Lower leg skin (tissue), 3 donors: ENCODE results near the gene PYM1.

Experiments used
- CTCF ChIP-seq, 3 donors: fragments of 450-650 bp; IDR thresholded peaks; one replicate each; pipeline ENCODE4 v1.5.1; 2016; ENCODE audit warnings: antibody characterized with exemption in 3 of 3, mild to moderate bottlenecking in 3 of 3, moderate library complexity in 2 of 3
- POLR2A ChIP-seq, 2 donors: fragments of 450-650 bp; IDR thresholded peaks; one replicate each; pipeline ENCODE4 v1.6.1; 2016 to 2017; ENCODE audit warnings: antibody characterized with exemption in 2 of 2, mild to moderate bottlenecking in 1 of 2, moderate library complexity in 1 of 2

DNA sequence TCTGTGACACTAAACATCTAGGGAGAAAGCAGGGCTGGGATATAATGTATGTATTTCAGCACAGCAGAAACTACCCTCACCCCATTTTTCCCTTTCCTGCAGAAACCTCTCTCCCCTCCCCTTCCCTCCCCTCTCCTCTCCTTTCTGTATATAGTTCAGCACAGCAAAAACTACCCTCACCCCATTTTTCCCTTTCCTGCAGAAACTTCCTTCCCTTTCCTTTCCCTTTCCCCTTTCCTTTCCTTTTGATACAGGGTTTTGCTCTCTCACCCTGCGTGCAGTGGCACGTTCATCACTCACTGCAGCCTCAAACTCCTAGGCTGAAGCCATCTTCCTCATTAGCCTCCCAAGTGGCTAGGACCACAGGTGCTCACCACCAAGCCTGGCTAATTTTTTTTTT lies 36.1 kb upstream of the PYM1 start:
- TF ChIP-seq CTCF (IDR thresholded peaks at IDR 0.05) (no peak), POLR2A (IDR thresholded peaks at IDR 0.05) (no peak)
